K562 (cell line): ENCODE data around the gene SYNE1. TPM values are rescaled to one million over a fixed set of nuclear protein-coding genes. Genes with fewer than 3 reads are reported as not detected.

Source experiments
- ATAC-seq: fragments of 200-7000 bp; cut with Tn5 transposase; 3 replicates; pipeline ENCODE4 v1.9.1; 2020; ENCODE audit warnings: moderate library complexity
- BruUV-seq: library from RNA; stranded (reverse); fragments of 400-500 nt; replicated peaks from 2 replicates; lab custom pipeline; 2021; lab: Mats Ljungman, UMichigan
- CTCF ChIA-PET: fragments of 300-600 bp; formaldehyde crosslinking; extraction: SDS; loops from one replicate; lab custom pipeline; 2021; ENCODE audit warnings: low intra/inter-chr PET ratio; lab: Yijun Ruan, JAX
- POLR2A ChIA-PET: fragments of 300-600, 350-650 bp; sonication (Branson Sonifier 250); formaldehyde crosslinking; extraction: SDS; loops from one replicate; lab custom pipeline; 2021; ENCODE audit warnings: antibody characterized with exemption, inconsistent platforms; lab: Yijun Ruan, JAX
- DNase-seq, 4 experiments: peaks; one replicate each; pipeline versions ENCODE4 v3.0.0 to v3.0.0-alpha.2; 2011 to 2018; ENCODE audit warnings: low spot score in 3 of 4, mixed read lengths in 3 of 4; ENCODE audit errors: extremely low read depth in 1 of 4
- FAIRE-seq: peaks from 2 replicates; lab custom pipeline; 2011; peaks lifted over from hg19 to GRCh38; lab: Jason Lieb, UNC
- H2AFZ ChIP-seq: 2 replicates; pipeline ENCODE4 v1.6.0; 2011; ENCODE audit warnings: low read depth, low read length, control low read depth, inconsistent platforms
- H3K27ac ChIP-seq: fragments of 200-600 bp; 3 replicates; pipeline ENCODE4 v1.8.0; 2011; ENCODE audit warnings: low read depth, mild to moderate bottlenecking, control low read depth, inconsistent platforms, low read length, moderate library complexity, mixed read lengths; ENCODE audit errors: extremely low read depth
- H3K27me3 ChIP-seq, 2 experiments: fragments of 300-600 bp in 1 of 2; 2 replicates in 1 of 2; 3 replicates in 1 of 2; pipeline versions ENCODE4 v1.6.0 to v1.8.0; 2011; ENCODE audit warnings: inconsistent platforms in 2 of 2, low read length in 2 of 2, mild to moderate bottlenecking in 1 of 2, mixed read lengths in 1 of 2, moderate library complexity in 1 of 2; ENCODE audit not compliant: control insufficient read depth in 2 of 2, insufficient read depth in 2 of 2
- H3K36me3 ChIP-seq: fragments of 300-600 bp; 3 replicates; pipeline ENCODE4 v1.8.0; 2011; ENCODE audit warnings: mild to moderate bottlenecking, low read length, inconsistent platforms; ENCODE audit not compliant: control insufficient read depth, insufficient read depth
- H3K4me1 ChIP-seq, 2 experiments: fragments of 200-600 bp in 1 of 2; replicated peaks in 1 of 2; 2 replicates in 1 of 2; 3 replicates in 1 of 2; pipeline versions ENCODE4 v1.5.1 to v1.8.0; 2011; ENCODE audit warnings: inconsistent platforms in 2 of 2, low read length in 2 of 2, mild to moderate bottlenecking in 1 of 2, mixed read lengths in 1 of 2, moderate library complexity in 1 of 2; ENCODE audit not compliant: control insufficient read depth in 2 of 2, insufficient read depth in 2 of 2
- H3K4me2 ChIP-seq: 2 replicates; pipeline ENCODE4 v1.6.1; 2011; ENCODE audit warnings: low read length, control low read depth, inconsistent platforms, mixed read lengths; ENCODE audit not compliant: insufficient read depth
- H3K4me3 ChIP-seq: fragments of 200-600 bp; sonication (generic), shearing (Covaris generic); 2 replicates; pipeline ENCODE4 v1.5.1; 2016; ENCODE audit warnings: control low read depth, inconsistent platforms
- H3K79me2 ChIP-seq: fragments of 200-600 bp; 3 replicates; pipeline ENCODE4 v1.8.0; 2011; ENCODE audit warnings: low read length, inconsistent platforms; ENCODE audit not compliant: control insufficient read depth, insufficient read depth
- H3K9ac ChIP-seq, 2 experiments: 2 replicates each; pipeline versions ENCODE4 v1.6.0 to v1.6.1; 2011; ENCODE audit warnings: low read depth in 2 of 2, low read length in 2 of 2, control low read depth in 1 of 2, inconsistent platforms in 1 of 2, mild to moderate bottlenecking in 1 of 2, mixed read lengths in 1 of 2; ENCODE audit not compliant: insufficient read depth in 1 of 2
- H3K9me1 ChIP-seq: one replicate; pipeline ENCODE4 v1.6.0; 2011; ENCODE audit warnings: inconsistent platforms, mild to moderate bottlenecking, low read length, moderate library complexity; ENCODE audit not compliant: control insufficient read depth, insufficient read depth
- H3K9me3 ChIP-seq: replicated peaks from 2 replicates; pipeline ENCODE4 v1.5.1; 2011; ENCODE audit warnings: low read depth, low read length, inconsistent platforms; ENCODE audit not compliant: control insufficient read depth, insufficient read depth
- H4K20me1 ChIP-seq: replicated peaks from 2 replicates; pipeline ENCODE4 v1.6.1; 2011; ENCODE audit warnings: low read length, inconsistent platforms, mixed read lengths; ENCODE audit not compliant: control insufficient read depth, insufficient read depth
- DACH1 ChIP-seq: fragments of 450-650 bp; IDR thresholded peaks from 2 replicates; pipeline ENCODE4 v1.6.1; 2018; ENCODE audit not compliant: partially characterized antibody
- ELK3 ChIP-seq: fragments of 450-650 bp; formaldehyde crosslinking; IDR thresholded peaks from 2 replicates; pipeline ENCODE4 v1.4.0; 2020; ENCODE audit warnings: mild to moderate bottlenecking
- HLTF ChIP-seq: fragments of 450-650 bp; IDR thresholded peaks from 2 replicates; pipeline ENCODE4 v1.6.1; 2016
- KDM1A ChIP-seq, 2 experiments: fragments of 450-650 bp; IDR thresholded peaks; 2 replicates each; pipeline ENCODE4 v1.6.1; 2016; ENCODE audit warnings: mild to moderate bottlenecking in 2 of 2
- MTA1 ChIP-seq: fragments of 450-650 bp; IDR thresholded peaks from 2 replicates; pipeline ENCODE4 v1.6.1; 2017; ENCODE audit warnings: borderline replicate concordance
- NCOA1 ChIP-seq: fragments of 450-650 bp; IDR thresholded peaks from 2 replicates; pipeline ENCODE4 v1.6.1; 2016; ENCODE audit warnings: low read depth
- NCOR1 ChIP-seq: fragments of 450-650 bp; IDR thresholded peaks from 2 replicates; pipeline ENCODE4 v1.6.1; 2016; ENCODE audit warnings: mild to moderate bottlenecking, moderate library complexity
- POLR2A ChIP-seq: fragments of 450-650 bp; conservative IDR thresholded peaks from 2 replicates; pipeline ENCODE4 v1.6.1; 2016
- RNF2 ChIP-seq: sonication (generic); IDR thresholded peaks from 2 replicates; pipeline ENCODE4 v1.6.1; 2016
- SREBF2 ChIP-seq: sonication (generic); formaldehyde crosslinking; IDR thresholded peaks from 2 replicates; pipeline ENCODE4 v1.4.0; 2020; ENCODE audit warnings: mild to moderate bottlenecking, missing genetic modification reagents
- ZNF347 ChIP-seq: fragments of 450-650 bp; formaldehyde crosslinking; IDR thresholded peaks from 2 replicates; pipeline ENCODE4 v1.4.0; 2020; ENCODE audit warnings: low read depth, mild to moderate bottlenecking, moderate library complexity
- ZNF354B ChIP-seq: fragments of 250-450 bp; sonication (Bioruptor Pico); IDR thresholded peaks from 2 replicates; pipeline ENCODE4 v1.4.0; 2020
- ZNF57 ChIP-seq: fragments of 450-650 bp; formaldehyde crosslinking; IDR thresholded peaks from 2 replicates; pipeline ENCODE4 v1.4.0; 2020; ENCODE audit warnings: mild to moderate bottlenecking, moderate library complexity
- ZNF780A ChIP-seq: fragments of 250-450 bp; sonication (Bioruptor Pico); IDR thresholded peaks from 2 replicates; pipeline ENCODE4 v1.5.0; 2021; ENCODE audit warnings: mild to moderate bottlenecking
- ZNF785 ChIP-seq: fragments of 250-450 bp; sonication (Bioruptor Pico); IDR thresholded peaks from 2 replicates; pipeline ENCODE4 v1.4.0; 2020; ENCODE audit warnings: mild to moderate bottlenecking
- WGBS: fragments of 100-300 bp; shearing (Covaris generic); methylation state at CpG from one replicate; pipeline ENCODE4 v1.1.6; 2016; ENCODE audit warnings: low coverage, mixed read lengths; ENCODE audit not compliant: insufficient coverage; ENCODE audit errors: missing lambda C conversion rate; 5-methylcytosine and 5-hydroxymethylcytosine counted together
- in situ Hi-C: fragments of 300-500 bp; cut with MboI; formaldehyde crosslinking; loops from 4 replicates; pipeline ENCODE4 v1.15.0; 2018; ENCODE audit warnings: inconsistent platforms, mixed read lengths
- intact Hi-C: fragments of 100-400 bp; cut with micrococcal nuclease; formaldehyde crosslinking; loops from 2 replicates; pipeline ENCODE4 v1.14.2; 2022
- polyA plus RNA-seq, 8 experiments: library from polyadenylated mRNA; depleted of rRNA in 4 of 8; stranded (reverse) in 5 of 8; unstranded in 3 of 8; fragments of >200 nt; fragmentation: Nextera tagmentation in 2 of 8; fragmentation: Illumina TruSeq in 1 of 8; extraction: Ambion mirVana in 2 of 8; extraction: Trizol in 1 of 8; gene quantifications; 2 replicates each; pipeline versions ENCODE4 v1.2.1 to v1.2.3, GENCODE V29; 2011 to 2014; ENCODE audit warnings: inconsistent platforms in 1 of 8, missing spikeins in 1 of 8
- total RNA-seq, 7 experiments: library from RNA; depleted of rRNA in 6 of 7; stranded (reverse); fragments of >200 nt in 6 of 7; fragmentation: Illumina TruSeq in 2 of 7; extraction: Trizol in 2 of 7; gene quantifications; 2 replicates each; pipeline versions ENCODE4 v1.2.1 to v1.2.3, GENCODE V29; 2011 to 2021; ENCODE audit warnings: low replicate concordance in 1 of 7
- TF ChIP-seq, protein P1 (sequence below), 2 experiments: fragments of 450-650 bp; IDR thresholded peaks; 2 replicates each; pipeline ENCODE4 v1.6.1; 2018; ENCODE audit warnings: mild to moderate bottlenecking in 2 of 2, low read depth in 1 of 2; ENCODE audit not compliant: partially characterized antibody in 2 of 2
- TF ChIP-seq, protein P2 (sequence below): fragments of 450-650 bp; conservative IDR thresholded peaks from 2 replicates; pipeline ENCODE4 v1.6.1; 2016; ENCODE audit warnings: missing genetic modification characterization, low read depth, mild to moderate bottlenecking, control low read depth, missing compliant biosample characterization

The SYNE1 gene
- total and polyA plus RNA-seq, 9 of the 15 experiments (the other 6 are each of a cell fraction or from before 2014, with no cell fraction given), result under 0.01 to 0.42 (median 0.08) TPM; not detected in 1

- ChIA-PET CTCF (no interaction called here), POLR2A (no interaction called here)
- intact Hi-C loops, result no loop called here
- in situ Hi-C loops, result no loop called here
- Histone ChIP-seq H4K20me1 (no peaks in the 10 kb centered on the region), H3K27me3 (no peaks in the 10 kb centered on the region), H3K27ac (no peak overlapping the region), H3K4me1 (no peaks in the 10 kb centered on the region), H3K9me3 (no peaks in the 10 kb centered on the region), H3K9ac (no peak overlapping the region), H3K4me2 (no peak overlapping the region), H2AFZ (no peak overlapping the region), H3K79me2 (no peaks in the 10 kb centered on the region), H3K36me3 (no peaks in the 10 kb centered on the region), H3K9me1 (no peaks in the 10 kb centered on the region), H3K4me3 (no peak overlapping the region)
- DNase-seq (no peak), ATAC-seq (no peak), FAIRE-seq (no peak)
- no peak for TF ChIP-seq HLTF
- TF ChIP-seq POLR2A, result no peak
- no peak for TF ChIP-seq ELK3 (CRISPR knock-in tag)
- TF ChIP-seq, protein P1, sequence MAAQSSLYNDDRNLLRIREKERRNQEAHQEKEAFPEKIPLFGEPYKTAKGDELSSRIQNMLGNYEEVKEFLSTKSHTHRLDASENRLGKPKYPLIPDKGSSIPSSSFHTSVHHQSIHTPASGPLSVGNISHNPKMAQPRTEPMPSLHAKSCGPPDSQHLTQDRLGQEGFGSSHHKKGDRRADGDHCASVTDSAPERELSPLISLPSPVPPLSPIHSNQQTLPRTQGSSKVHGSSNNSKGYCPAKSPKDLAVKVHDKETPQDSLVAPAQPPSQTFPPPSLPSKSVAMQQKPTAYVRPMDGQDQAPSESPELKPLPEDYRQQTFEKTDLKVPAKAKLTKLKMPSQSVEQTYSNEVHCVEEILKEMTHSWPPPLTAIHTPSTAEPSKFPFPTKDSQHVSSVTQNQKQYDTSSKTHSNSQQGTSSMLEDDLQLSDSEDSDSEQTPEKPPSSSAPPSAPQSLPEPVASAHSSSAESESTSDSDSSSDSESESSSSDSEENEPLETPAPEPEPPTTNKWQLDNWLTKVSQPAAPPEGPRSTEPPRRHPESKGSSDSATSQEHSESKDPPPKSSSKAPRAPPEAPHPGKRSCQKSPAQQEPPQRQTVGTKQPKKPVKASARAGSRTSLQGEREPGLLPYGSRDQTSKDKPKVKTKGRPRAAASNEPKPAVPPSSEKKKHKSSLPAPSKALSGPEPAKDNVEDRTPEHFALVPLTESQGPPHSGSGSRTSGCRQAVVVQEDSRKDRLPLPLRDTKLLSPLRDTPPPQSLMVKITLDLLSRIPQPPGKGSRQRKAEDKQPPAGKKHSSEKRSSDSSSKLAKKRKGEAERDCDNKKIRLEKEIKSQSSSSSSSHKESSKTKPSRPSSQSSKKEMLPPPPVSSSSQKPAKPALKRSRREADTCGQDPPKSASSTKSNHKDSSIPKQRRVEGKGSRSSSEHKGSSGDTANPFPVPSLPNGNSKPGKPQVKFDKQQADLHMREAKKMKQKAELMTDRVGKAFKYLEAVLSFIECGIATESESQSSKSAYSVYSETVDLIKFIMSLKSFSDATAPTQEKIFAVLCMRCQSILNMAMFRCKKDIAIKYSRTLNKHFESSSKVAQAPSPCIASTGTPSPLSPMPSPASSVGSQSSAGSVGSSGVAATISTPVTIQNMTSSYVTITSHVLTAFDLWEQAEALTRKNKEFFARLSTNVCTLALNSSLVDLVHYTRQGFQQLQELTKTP (IDR thresholded peaks at IDR 0.05; ENCODE audit: low read depth in 1 of 2, partially characterized antibody in 2 of 2), result no peak
- no peak for TF ChIP-seq ZNF354B (CRISPR knock-in tag)
- TF ChIP-seq DACH1, result no peak
- no peak for TF ChIP-seq ZNF780A (CRISPR knock-in tag)
- TF ChIP-seq ZNF347 (CRISPR knock-in tag), result no peak
- TF ChIP-seq SREBF2 (CRISPR knock-in tag), result no peak
- TF ChIP-seq, protein P2, sequence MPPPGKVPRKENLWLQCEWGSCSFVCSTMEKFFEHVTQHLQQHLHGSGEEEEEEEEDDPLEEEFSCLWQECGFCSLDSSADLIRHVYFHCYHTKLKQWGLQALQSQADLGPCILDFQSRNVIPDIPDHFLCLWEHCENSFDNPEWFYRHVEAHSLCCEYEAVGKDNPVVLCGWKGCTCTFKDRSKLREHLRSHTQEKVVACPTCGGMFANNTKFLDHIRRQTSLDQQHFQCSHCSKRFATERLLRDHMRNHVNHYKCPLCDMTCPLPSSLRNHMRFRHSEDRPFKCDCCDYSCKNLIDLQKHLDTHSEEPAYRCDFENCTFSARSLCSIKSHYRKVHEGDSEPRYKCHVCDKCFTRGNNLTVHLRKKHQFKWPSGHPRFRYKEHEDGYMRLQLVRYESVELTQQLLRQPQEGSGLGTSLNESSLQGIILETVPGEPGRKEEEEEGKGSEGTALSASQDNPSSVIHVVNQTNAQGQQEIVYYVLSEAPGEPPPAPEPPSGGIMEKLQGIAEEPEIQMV (tag), result no peak
- TF ChIP-seq MTA1, result no peak
- no peak for TF ChIP-seq RNF2
- no peak for TF ChIP-seq ZNF57 (CRISPR knock-in tag)
- no peak for TF ChIP-seq ZNF785
- TF ChIP-seq NCOA1, result no peak
- TF ChIP-seq NCOR1, result no peak
- TF ChIP-seq KDM1A (IDR thresholded peaks at IDR 0.05), result no peak
- BruUV-seq, result no TSS peak
- WGBS, result under 1% methylated on average over 6 of the region's 6 CpGs
Observed at GRCh38 chr6:152375197-152375596, 262.0 kb downstream of the SYNE1 start.
